NOMO-1 treated with dmso at 0.1 percent for 144 hours (cell line): ENCODE results near the gene LEMD1.
A peak's percentile ranks its signal among the peaks of the same experiment; 100 is the strongest.
"Not testable (repeated sequence)": the region's sequence is repeated elsewhere in the genome, so short reads cannot be mapped to it uniquely, and the experiment has no call there.

Experiments
- DNase-seq: peaks from one replicate; lab custom pipeline; 2025; ENCODE audit not compliant: unreplicated experiment; lab: John Stamatoyannopoulos, UW

Gene LEMD1

DNA sequence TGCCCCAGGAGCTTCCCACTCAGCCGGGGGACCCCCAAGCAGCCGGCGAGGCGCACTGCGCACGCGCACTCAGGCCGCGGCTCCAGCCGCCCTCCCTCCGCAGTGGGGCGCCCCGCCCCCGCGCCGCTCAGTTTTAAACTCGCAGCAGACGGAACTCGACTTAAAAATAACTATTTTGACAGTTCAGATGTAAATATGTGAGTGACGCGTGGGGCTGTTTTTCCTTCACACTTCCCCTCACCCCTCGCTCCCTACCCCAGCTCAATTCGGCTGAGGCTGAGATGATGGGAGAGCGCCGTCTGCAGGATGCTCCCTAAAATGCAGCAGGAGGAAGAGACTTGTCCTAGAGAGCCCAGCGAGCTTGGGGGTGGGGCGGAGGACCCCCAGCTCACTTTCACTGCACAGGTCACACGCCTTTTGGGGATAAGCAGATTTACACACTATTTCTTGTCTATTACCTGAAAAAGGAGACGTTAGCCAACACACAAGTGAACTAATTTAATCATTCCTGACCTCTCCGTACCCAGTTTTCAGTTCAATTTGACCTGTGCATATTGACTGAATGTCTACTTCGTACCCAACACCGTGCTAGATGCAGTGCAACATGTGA, 8.9 kb upstream of the LEMD1 start:
- peak; percentile 15 for DNase-seq

DNA sequence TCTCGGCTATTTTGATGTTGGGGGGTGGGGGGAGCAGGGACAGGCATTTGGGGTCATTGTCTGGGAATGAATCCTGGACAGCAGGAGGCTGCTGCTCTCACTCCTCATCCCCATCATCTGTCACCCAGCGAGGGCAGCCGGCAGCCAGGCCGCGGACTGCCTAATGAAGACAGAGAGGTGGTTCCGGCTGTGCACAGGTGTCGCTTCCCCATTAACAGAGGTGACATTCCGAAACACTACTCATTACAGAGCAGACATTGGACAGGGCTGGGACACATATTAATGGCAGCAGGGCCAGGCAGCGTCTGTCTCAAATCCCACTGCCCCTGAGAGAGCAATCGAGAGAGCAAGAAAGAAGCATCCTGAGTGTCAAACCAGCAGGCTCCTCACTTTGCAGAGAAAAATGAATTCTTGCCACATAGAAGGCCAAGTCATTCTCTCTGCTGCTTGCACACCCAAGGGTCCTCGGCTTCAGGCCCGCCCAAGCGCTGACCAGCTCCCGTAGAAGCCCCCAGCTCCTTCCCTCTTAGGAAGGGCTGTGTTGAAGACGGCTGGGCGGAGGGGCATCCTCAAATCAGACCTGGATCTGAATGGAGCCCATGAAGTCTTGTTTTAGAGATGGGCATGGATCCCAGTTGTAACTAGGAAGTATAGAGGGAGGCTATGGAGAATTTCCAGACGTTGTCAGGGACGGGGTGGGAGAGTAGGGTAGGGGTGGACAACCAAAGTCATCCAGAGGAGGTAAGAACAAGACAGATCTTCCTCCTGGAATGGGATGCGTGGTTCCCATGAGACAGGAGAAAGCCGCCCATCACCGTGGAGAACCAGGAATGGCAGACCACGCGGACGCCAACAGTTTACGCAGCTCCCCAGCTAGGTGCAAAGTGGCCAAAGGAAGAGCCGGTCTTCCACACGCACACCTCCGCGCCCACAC, 8.2 kb upstream of the LEMD1 start:
- no peak for DNase-seq

DNA sequence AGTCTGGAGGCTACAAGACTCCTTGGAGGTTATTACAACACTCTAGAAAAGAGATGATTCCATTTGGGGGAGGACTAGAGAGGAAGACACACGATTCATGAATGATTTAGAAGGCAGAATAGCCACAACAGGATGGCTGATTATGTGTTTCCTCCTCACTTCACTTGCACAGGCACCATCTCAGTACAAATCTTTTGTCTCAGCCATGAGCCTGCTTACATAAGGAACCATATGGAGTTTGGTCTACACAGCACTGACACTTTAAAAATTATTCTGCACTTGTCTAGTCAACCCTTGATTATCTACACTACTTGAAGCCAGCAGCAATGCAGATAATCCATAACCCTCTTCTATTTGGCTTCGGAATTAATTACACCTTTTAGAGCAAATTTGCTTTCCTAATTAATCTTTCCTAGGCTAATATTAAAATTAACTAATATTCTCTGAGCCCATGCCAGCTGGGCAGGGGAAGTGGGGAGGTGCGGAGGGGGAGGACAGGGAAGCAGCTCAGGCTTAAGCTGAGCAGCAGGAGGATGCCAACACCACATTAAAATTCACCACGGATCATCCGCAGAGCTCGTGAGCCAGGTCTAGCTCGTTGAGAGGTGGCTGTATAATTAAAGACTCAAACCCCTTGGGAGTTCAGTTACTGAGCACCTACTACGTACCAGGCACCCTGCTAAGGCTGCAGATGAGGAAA, 3.2 kb upstream of the LEMD1 start:
- no peak for DNase-seq

DNA sequence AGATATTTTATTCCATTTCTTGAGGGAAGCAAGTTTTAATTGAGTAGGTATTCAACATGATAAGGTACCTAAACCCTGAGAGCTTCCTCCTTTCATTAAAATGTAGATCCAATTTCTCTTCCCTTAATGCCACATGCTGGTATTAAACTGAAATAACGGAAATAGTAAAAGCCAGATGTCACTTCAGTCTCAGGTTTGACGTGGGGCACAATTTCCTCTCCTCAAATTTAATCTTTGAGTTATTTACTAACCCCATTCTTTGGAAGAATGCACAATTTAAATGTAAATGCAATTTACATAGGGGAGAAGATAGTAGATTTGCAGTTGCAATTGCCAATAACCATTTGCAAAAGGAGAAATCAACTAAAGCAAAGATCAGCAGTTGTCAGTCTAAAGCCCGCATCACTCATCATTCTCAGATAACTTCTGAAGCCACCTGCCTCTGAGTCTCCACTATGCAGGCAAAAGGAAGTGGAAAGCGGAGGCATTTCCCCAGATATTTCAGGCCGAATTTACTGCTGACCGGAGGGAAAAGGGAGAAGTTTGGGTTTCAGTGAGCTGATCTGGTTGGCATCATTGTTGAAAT, 2.1 kb upstream of the LEMD1 start:
- DNase-seq: no peak

DNA sequence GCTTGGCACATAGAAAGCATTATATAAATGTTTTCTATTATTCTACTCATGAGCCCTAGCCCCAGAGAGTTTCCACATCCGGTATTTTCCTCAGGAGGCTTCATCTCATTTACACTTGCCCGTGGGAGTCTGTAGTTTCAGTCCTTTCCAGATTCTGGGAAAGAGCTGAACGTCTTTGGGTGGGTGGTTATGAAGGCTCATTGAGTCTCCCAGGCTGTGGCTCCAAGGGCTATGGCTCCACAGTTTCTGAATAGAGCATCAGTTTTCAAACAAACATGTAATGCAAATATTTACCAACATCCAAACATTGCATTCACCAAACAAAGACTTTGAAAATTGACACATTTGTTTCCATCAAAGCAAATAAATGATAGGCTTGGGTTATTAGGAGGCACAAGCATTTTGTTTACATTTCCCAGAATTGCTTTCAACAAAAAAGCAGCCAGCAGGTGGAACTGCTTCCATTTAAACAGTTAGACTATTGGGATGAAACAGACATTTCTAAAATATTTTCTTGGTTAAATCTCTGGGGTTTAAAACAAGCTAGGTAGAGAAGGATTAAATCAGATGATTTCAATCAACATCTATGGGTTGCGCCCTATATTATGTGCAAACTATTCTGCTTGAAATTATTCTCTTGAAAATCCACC, 1.3 kb upstream of the LEMD1 start:
- DNase-seq: no peak

- DNase-seq: no peak
These were observed 918 bp downstream of the LEMD1 start for GRCh38 chr1:205420938-205421337.

- DNase-seq: no peak
These were observed 3.8 kb downstream of the LEMD1 start for GRCh38 chr1:205417870-205418635.

- DNase-seq: no peak
These were observed 5.5 kb downstream of the LEMD1 start for GRCh38 chr1:205416322-205416721.

DNA sequence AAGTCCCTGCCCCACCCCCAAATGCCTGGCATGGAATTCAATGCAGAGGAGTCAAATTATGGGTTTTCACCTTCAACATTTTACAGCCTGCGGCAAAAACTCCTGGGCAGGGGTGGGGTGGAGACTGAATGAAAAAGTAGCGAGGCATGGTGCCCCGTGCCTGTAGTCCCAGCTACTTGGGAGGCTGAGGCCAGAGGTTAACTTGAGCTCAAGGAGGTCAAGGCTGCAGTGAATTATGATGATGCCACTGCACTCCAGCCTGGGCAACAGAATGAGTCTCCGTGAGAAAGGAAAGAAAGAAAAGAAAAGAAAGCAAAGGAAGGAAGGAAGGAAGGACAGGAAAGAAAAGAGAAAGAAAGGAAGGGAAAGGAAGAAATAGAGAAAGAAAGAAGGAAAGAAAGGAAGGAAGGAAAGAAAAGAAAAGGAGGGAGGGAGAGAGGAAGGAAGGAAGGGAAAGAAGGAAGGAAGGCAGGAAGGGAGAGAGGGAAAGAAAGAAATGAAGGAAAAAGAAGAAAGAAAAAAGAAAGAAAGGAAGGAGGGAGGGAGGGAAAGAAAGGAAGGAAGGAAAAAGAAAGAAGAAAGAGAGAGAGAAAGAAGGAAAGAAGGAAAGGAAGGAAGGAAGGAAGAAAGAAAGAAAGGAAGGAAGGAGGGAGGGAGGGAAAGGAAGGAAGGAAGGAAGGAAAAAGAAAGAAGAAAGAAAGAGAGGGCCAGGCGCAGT, 11.1 kb downstream of the LEMD1 start:
- DNase-seq: no peak

DNA sequence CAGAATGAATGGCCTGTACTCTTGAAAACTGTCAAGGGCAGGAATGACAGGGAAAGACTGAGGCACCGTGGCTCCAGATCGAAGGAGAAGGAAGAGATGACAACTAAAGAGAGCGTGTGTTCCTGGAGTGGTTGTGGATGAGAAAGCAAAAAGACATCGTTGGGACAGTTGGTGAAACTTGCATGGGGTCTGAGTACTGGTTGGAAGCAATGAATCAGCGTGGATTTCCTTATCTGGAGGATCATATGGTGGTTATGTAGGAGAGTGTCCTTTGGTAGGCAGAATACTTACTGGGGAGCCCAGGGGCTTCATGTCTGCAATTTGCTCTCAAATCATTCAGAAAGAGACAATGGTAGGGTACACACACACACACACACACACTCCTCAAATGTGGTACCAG, 13.9 kb downstream of the LEMD1 start:
- no peak for DNase-seq

DNA sequence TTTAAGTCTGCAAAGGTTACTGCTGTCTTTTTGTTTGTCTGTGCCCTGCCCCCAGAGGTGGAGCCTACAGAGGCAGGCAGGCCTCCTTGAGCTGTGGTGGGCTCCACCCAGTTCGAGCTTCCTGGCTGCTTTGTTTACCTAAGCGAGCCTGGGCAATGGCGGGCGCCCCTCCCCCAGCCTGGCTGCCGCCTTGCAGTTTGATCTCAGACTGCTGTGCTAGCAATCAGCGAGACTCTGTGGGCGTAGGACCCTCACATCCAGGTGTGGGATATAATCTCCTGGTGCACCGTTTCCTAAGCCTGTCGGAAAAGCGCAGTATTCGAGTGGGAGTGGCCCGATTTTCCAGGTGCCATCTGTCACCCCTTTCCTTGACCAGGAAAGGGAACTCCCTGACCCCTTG, 15.6 kb downstream of the LEMD1 start:
- DNase-seq: not testable (repeated sequence)

DNA sequence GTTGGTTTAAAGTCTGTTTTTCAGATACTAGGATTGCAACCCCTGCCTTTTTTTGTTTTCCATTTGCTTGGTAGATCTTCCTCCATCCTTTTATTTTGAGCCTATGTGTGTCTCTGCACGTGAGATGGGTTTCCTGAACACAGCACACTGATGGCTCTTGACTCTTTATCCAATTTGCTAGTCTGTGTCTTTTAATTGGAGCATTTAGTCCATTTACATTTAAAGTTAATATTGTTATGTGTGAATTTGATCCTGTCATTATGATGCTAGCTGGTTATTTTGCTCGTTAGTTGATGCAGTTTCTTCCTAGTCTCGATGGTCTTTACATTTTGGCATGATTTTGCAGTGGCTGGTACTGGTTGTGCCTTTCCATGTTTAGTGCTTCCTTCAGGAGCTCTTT, 17.4 kb downstream of the LEMD1 start:
- not testable (repeated sequence) for DNase-seq

GRCh38 chr1:205398586-205398985, 23.3 kb downstream of the LEMD1 start:
- DNase-seq: no peak

DNA sequence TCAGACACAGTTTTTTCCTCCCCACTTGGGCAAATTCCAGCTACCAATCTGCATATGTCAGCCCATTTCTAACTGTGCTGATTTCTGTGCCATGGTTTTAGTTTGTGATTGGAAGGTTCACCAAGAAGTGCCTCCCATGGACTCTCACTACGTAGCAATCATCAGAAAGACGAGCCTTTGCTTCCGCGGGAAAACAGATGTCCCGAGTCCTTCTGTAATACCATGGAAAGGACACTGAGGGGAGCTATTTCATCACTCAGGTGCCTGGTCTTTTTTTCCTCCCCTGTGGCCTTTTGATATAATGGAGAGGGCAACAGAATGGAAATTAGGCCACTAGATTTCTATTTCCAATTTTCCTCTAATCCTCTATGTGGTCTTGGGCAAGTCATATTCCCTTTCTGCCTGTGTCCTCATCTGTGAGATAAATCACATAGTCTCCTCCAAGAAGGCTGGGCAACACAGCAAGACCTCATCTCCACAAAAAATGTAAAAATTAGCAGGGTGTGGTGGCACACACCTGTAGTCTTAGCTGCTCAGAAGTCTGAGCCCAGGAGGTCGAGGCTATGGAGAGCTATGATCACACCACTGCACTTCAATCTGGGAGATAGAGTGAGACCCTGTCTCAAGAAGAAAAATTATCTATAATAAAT, 24.8 kb downstream of the LEMD1 start:
- no peak for DNase-seq

DNA sequence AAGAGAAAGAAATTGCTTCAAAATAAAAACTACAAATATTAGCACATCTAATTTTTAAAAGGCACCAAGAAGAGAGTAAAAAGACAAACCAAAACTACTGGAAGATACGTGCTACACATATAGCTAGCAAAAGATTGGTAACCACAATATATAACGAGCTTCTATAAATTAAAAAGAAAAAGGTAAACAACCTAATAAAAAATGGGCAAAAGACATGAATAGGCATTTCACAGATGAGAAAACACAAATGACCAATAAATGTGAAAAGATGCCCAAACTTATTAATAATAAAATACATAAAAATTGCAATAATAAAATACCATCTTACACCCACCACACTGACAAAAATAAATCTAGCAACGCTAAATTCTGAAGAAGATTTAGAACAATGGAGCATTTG, 26.2 kb downstream of the LEMD1 start:
- DNase-seq: no peak

DNA sequence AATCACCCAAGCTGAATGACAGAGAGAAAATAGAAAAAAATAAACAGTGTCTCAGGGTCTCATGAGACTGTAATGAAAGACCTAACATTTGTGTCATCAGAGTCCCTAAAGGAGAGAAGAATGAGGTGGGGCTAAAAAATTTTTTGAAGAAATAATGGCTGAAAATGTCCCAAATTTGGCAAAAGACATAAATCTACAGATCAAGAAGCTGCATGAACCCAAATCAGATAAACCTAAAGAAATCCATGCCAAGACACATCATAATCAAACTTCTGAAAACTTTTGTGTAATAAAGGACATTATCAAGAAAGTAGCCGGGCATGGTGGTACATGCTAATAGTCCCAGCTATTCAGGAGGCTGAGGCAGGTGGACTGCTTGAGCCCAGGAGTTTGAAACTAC, 29.2 kb downstream of the LEMD1 start:
- no peak for DNase-seq

DNA sequence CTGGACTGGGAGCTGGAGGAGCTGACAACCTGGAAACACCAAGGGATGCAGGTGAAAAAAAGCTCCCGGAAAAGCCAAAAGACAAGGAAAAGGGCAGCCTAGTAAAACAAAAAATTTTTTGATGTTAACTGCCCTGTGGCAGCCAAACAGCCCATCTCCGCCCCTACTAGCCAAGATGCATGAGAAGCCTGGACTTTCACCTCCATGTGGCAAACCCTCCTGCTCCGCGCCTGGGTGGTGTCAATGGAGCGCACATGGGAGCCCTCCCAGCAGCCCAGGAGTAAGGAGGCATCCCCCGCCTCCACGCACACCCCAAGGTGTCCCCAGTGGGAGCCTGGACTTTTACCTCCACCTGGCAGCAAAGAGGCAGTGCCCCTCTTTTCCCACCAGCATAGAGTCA, 30.5 kb downstream of the LEMD1 start:
- DNase-seq: no peak

GRCh38 chr1:205387845-205388244, 34.0 kb downstream of the LEMD1 start:
- DNase-seq: no peak

DNA sequence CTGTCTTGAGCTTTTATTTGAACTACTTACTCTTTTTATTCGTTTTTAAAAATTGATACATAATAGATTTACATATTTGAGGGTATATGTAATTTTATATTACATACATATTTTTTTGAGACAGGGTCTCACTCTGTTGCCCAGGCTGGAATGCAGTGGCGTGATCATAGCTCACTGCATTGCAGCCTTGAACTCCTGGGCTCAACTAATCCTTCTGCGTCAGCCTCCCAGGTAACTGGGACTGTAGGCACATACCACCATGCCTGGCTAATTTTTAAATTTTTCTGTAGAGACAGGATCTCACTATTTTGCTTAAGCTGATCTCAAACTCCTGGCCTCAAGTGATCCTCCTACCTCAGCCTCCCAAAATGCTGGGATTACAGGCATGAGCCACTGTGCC, 38.9 kb downstream of the LEMD1 start:
- not testable (repeated sequence) for DNase-seq
